ENCODE measurements around the gene LHX6.
A peak's percentile ranks its signal among the peaks of the same experiment; 100 is the strongest.

Gene LHX6

DNA sequence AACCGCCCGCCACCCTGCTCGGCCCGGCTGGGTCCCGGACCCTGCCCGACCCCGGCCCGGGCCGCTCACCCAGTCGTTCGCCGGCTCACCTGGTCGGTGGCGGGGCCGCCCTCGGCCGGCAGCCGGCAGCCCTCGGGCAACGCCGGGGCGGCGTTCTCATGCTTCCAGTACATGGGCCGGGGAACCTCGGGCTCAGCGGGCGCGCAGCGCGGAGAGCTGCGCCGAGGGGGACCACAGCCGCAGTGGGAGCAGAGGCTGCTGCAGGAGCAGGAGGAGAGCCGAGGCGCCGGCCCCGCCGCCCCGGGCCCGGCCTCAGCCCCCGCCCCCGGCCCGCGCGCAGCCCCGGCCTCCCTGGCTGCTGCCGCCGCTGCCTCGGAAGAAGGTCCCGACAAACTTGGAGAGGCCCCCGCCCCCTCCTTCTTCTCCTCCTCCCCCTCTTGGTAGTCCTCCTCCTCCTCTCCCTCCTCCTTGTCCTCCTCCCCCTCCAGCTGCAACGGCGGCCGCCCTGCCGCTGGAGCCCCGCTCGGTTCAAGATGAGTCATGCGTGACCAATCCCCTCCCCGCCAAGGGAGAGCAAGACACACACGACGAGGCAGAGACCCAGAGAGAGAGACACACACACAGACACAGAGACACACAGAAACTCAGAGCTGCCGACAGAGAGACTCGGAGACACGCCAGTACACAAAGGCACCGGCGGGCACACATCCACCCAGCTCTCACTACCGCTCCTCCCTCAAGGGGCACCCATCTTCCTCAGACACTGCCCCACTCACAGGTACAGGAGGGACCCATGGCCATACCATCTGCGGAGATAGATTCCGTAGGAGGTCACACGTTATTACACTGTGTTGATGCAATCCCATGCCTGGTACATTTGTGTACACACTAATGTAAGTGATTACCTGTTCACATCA, at the start of gene LHX6:
Gene LHX6, minus strand, starts transcription at position 390 of the 917 bp plus-strand sequence. Its CDS starts 217 bp downstream, at position 173.
- DNase-seq (ENCODE audit: low read depth): no peak

DNA sequence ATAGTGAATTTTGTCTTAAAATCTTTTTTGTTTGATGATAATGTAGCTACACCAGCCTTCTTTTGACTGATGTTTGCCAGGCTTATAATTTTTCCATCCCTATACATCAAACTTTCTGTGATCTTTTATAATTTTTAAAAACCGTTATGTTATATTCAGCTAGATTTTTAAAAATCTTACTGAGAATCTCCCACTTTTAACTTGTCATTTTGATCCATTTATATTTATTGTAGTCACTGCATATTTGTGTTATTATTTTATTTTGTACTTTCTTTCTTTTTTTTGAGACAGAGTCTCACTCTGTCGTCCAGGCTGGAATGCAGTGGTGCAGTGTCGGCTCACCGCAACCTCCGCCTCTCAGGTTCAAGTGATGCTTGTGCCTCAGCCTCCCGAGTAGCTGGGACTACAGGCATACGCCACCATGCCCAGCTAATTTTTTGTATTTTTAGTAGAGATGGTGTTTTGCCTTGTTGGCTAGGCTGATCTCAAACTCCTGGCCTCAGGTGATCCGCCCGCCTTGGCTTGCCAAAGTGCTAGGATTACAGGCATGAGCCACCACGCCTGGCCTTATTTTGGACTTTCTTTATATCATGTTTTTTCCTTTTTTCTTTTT, 48.6 kb upstream of the LHX6 start:
- DNase-seq (ENCODE audit: low read depth): no peak

DNA sequence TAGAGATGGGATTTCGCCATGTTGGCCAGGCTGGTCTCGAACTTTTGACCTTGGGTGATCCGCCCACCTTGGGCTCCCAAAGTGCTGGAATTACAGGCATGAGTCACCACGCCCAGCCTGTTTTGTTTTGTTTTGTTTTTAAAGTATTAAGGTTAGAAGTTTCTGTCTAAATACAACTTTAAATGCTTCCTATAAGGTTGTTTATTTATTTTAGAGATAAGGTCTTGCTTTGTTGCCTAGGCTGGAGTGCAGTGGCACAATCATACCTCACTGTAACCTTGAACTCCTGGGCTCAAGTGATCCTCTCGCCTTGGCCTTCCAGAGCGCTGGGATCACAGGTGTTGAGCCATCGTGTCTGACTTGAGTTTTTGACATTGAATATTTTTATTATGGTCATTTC, 47.3 kb upstream of the LHX6 start:
- DNase-seq (ENCODE audit: low read depth): no peak

DNA sequence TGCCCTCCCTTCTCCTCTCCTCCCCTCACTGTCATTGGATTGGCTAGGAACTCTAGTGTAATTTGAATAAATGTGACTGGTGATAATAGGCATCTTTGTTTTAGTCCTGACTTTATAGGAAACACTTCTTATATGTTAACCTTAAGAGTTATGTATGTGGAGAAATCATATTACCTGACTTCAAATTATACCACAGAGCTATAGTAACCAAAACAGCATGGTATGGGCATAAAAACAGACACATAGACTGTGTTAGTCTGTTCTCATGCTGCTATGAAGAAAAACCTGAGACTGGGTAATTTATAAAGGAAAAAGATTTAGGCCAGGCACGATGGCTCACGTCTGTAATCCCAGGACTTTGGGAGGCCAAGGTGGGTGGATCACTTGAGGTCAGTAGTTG, 45.3 kb upstream of the LHX6 start:
- no peak for DNase-seq (ENCODE audit: low read depth)

DNA sequence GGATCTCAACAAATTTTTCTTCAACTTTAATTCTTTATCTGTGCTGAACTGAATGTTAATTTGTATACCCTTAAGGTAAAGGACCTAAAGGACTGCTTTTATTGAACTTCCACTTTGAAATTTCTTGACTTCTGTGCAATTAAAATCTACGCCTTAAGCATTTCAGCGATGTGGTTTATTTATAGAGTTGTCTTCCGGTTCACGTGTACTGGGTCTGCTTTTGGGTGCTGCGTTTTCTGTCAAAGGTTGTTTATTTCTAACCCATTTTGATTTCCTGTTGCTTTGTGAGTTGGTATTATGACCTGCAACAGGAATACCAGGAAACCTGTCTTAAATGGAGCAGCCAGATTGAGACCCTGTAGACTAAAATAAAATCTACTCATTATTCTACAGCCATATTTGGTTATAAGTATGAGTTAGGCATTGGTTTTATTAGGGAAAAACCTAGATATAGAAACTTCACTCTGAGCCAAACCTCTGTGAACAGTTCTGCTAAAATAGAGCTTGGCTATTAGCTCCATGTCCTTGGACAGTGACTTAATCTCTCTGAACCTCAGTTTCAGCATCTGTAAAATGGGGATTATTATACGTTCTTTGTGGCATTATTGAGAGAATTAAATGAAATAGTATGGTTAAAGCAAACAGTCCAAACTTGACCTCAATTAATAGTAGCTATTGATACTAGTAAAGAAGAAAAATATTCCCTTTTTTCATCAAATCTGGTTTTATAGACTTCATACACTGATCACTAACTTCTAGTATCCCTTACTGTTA, 39.5 kb upstream of the LHX6 start:
- no peak for DNase-seq (ENCODE audit: low read depth)

DNA sequence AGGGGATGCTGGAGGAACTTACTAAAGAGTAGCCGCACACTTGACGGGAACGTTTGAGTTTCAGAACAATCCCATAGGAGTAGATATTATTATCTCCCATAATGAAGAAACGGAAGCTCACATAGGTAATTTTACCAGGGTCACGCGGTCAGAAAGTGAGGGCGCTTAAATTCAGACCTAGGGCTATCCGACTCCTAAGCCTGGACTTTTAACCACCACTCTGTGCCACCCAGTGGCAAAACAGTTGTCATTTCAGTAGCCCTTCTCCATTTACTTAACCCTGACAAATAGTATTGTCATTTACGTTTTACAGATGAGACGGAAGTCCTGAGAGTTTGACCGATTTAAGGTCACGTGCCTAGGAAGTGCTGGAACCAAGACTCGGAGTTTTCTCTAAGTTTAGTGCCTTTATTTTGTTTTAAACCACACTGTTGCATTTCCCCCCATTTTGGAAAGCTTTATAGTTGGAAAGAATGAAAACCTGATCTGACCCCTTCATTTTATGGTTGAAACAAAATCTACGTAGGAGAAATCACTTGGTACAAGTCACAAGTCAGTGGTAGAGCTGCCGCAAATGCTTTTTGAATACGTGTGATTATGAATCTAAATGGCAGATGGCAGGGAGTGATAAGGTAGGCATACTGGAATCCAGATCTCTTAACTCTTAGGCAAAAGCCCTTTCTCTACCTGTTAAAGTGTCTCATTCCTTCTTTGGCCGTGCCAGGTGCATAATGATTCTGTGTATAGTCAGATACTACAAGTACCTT, 36.6 kb upstream of the LHX6 start:
- peak; percentile 49 for DNase-seq (ENCODE audit: low read depth)

DNA sequence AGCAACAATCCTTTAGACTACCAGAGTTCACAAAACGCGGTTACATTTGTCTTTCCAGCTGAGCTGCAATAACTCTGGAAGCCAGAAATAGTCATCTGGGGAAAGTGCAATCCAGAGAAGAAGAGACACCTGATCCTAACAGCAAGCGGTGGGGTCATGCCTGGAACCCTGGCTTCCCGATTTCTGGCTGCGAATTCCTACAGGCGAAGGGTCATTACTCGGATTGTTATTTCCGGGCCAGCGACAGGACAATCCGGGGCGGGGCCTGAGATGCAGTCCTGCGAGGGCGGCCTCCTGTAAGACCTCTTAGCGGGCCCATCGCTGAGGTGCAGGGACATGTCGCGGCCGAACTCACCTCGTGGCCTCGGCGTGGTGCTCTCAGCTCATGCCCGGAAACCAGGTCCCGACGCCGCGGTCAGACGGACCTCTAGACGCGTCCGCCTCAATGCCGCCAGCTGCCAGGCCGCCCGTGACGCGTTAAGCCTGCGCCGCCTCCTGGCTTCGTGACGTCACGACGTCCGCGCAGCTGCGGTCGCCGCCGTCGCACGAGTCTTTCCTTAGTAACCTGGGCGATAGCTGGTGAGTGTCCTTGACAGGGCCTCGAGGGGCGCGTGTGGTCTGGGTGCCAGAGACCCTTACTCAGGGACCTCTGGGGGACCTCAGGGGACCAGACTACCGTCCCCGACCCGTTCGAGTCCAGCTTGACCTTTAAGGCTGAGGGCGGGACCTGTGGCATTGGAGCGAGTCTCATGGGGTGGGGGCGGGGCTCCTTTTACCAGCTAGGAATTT, 35.8 kb upstream of the LHX6 start, which contains the start of the genes MRRF and RBM18:
Gene MRRF, plus strand, starts transcription at position 523 of the 789 bp plus-strand sequence. CDS start 6,010 bp downstream, outside the sequence.
Gene RBM18, minus strand, starts transcription at position 481 of the 789 bp plus-strand sequence. CDS start 3,348 bp downstream, outside the sequence.
- peak; percentile 85 for DNase-seq (ENCODE audit: low read depth)

DNA sequence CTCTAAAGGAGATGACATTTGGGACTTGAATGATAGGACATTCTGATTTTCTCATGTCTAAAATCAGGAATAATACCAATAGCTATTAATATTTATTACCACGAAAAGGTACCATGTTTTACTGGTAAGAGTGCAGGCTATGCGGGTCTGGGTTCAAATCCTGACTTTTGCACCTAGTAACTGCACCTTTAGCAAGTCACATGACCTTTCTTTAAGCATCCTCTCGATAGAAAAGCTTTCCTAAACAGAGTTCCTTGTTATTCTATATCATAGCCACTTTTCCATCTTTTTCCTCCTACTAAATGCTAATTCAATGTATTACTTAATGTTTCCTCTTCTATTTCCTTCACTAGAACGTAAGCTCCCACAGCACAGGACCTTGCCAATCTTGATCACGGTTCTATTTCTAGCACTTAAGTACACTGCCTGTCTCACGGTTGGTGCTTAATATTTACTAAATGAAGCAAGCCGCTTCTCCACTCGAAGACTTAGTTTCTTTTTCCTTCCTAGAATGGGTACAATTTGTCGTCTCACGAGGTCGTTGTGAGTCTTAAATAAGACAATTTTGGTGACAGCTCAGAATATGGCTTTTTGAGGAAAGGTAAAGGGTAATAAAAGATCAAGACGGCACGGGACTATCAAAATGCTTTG, 35.1 kb upstream of the LHX6 start:
- DNase-seq (ENCODE audit: low read depth): no peak

DNA sequence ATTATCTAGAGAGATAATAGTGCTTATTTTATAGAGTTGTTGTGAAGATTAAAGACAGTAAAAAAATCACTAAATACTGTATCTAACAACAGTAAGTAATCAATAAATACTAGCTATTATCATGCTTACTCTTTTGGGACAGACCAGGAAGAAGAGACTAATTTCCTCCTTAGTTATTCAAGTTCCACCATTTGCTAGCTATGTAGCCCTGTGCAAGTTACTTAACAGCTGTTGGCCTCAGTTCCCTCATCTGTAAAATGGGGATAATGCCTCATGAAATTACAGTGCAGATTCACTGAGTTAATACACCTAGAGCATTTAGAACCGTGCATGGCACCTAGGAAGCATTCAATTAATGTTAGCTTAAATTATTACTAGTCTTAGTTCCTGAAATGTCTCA, 33.3 kb upstream of the LHX6 start:
- no peak for DNase-seq (ENCODE audit: low read depth)

DNA sequence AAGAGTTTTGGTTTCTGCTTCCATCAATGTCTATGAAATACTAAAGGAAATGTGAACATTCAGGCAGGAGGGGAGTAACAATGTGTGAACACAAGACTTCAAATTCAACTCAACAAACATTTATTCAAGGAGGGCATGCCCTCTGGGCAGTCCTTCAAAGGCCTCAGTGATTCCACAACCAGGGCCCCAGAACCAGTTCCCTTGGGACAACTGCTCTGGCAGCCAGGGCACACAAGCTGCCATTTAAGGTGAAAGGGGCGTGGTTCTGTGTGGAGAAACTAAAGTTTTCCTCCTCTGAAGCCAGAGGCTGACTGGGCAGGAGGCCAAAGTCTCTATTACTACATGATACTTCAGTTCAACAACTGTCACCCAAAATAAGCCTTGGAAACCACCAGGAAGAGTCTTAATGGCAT, 32.7 kb upstream of the LHX6 start:
- DNase-seq (ENCODE audit: low read depth): no peak

DNA sequence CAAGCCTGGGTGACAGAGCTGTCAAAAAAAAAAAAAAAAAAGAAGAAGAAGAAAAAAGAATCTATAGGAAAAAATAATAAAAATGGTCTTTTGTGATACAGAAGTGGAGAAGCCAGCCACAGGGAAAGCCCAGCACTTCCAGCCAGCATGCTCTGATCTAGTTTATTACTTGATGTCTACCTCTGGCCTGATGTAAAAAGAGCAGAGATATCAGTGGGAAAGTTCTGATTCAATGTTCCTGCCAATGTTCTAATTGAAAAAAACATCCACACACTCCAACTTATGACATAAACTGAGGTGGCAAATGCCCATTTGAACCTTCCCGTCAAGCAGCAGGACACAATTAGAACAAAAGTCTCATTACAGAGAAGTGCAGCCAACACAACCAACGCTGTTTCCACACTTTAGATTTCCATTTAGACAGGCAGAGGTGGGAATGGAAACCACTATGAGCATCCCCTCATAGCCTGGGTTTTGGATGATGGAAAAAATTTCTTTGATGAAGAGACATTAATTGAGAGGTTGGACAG, 30.2 kb upstream of the LHX6 start:
- no peak for DNase-seq (ENCODE audit: low read depth)

DNA sequence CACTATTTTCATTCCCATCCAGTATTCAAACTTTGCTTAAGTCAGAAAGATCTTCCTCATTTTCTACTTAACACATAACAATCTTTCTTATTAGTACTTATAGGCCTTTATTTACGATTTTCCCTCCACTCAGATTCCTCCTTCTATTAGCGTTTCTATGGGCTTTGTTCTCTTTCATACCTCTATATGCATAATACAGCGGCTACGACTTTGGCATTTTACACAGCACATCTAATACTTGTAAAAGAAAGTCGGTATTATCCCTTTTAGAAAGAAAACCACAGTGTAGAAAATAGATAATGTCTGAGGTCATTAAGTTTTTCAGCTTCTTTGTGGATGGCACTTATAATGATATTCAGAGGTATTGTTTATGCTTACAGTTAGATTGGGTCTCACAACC, 27.4 kb upstream of the LHX6 start:
- DNase-seq (ENCODE audit: low read depth): no peak

DNA sequence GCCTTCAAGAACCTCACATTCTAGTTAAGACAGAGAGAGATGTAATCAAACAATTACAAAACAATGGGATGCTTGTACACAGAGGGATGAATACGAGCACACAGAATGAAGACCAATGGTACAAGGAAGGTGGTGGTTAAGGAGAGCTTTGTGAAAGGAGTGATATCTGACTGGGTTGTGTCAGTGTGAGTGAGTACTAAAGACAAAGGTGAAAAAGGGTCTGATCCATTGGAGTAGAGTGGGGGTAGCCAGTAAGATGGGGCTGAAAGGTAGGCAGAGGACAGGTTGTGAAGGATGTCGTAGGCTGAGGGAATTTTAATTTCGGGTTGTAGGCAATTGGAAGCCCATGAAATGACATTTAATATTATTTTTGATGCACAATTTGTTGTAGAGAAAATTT, 26.0 kb upstream of the LHX6 start:
- DNase-seq (ENCODE audit: low read depth): no peak

DNA sequence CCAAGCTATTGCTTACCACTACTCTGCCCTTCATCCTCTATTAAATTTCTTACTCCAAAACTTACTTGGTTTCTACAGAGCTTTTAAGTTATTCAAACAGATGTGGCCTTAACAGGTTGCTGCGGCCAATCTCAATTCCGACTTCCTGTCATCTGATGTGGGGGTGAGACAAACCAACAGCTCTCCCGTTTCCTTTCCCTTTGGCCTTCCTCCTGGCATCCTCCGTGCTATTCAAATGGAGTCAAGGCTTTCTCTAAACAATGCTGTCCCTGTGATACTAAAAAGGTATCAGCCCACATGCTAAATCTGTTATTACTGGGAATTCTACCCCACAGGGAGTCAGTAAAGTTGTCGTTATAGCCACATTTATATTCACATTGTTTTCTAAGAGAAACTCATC, 24.0 kb upstream of the LHX6 start:
- DNase-seq (ENCODE audit: low read depth): no peak

DNA sequence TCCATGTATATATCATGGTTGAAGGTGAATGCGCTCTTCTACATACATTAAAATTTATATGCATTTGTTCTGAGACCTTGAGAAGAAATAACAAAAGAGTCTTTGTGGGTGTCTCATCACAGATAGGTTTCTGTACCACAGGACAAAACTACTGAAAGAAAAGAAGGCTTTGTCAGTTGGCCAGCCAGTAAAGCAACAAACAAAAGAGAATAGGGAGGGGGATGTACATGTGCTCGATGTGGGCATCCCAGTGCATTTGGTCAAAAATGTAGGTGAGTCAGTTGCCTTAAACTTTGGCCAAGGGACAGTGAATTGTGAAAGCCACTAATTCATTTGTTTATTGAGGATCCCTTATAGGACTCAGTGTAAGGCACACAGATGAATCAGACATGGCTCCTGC, 22.6 kb upstream of the LHX6 start:
- no peak for DNase-seq (ENCODE audit: low read depth)

DNA sequence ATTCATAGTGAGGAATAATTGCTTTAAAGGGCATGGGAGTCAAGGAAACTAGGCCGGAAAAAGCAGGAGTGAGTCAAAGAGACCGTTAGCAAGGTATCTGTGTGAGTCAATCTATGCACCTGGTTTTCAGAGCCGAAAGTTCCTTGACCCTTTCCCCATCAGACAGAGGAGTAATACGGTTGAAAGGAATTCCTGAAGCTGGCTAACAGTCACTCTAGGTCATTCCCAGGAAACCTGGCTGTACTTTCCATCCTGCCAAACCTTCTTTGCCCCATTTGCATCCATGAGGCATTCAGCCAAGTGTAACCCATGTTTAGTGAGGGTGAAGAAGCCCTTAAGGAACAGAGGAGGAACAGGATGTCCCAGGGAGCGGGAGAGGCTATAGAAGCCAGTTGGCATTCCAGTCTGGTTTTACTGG, 19.7 kb upstream of the LHX6 start:
- DNase-seq (ENCODE audit: low read depth): no peak

DNA sequence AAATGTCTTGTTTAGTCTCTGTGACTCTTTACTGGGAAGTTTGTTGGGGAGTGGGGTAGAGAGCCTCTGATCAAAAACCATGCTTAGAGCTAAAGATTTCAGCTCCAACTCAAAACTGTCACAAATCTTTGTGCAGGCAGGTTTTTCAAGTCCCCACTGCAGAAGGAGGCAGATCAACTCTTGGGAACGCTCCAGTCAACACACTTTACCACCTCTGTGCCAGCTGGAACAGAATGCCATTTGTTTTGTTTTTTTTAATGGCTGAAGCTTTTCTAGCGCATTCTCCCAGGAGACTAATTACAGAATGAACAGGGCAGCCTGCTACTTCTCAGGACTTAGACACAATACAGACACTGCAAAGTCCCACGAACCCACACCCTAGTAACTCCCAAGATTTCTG, 17.9 kb upstream of the LHX6 start:
- DNase-seq (ENCODE audit: low read depth): no peak

DNA sequence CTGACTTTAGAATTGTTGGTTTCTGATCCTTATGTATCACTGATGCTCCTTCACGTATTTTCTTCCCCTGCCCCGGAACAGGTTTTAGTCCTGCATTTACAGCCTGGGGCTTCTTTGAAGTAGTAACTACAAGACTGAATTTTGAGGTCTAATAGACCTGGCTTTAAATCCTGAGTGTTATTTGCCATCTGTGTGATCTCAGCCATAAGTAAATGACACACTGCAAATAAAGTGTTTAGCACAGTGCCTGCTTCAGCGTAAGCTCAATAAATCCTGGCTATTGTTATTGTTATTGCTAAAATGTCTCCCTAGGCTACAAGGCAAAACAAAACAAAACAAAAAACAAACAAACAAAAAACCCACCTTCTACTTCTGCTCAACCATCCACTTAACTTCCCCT, 15.6 kb upstream of the LHX6 start:
- no peak for DNase-seq (ENCODE audit: low read depth)

DNA sequence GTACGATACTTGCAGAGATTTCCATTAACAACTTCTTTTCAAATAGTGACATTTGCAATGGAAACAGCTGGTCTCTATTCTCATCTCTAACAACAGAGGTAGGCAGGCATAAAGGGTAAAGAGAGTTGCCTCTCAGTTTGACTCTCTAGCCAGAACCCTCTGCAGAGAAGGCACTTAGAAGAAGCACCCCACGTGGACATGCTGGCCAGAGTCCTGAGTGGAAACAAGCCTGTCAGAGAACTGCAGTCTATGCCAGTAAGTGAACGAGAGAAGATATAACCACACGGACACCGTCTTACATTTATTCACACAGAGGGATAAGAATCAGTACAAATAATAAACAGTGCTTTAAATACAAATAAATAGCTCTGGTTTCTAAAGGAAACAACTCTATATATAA, 11.0 kb upstream of the LHX6 start:
- no peak for DNase-seq (ENCODE audit: low read depth)

DNA sequence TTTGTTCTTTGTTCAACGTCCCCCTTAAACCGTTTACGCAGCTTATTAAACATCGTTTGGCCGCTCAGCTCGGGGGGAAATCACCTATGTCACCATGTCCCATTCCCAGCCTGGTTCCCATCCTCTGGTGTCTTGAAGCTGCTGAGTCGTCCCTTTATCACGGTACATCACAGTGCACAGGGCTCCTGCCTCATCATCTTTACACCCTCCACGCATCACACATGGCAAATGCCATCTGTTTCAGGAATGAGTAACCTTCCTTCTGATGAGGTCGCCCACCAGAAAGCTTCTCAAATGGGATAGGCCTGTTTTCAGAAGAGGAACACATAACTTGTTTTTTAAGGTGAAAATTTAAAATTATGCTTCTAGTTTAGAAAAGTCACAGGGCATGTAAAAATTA, 7.9 kb upstream of the LHX6 start:
- DNase-seq (ENCODE audit: low read depth): no peak
